RPMI7951 (cell line): Measurements from ENCODE around the gene UBN2. TPM values are rescaled to one million over a fixed set of nuclear protein-coding genes. Genes with fewer than 3 reads are reported as not detected.
A peak's percentile ranks its signal among the peaks of the same experiment; 100 is the strongest.
"Not testable (repeated sequence)": the region's sequence is repeated elsewhere in the genome, so short reads cannot be mapped to it uniquely, and the experiment has no call there.

Experiments
- DNase-seq: peaks from one replicate; pipeline ENCODE4 v3.0.0-alpha.2; 2012; ENCODE audit warnings: low read depth
- total RNA-seq: library from RNA; depleted of rRNA; stranded (reverse); fragments of >200 nt; shearing (Covaris generic); gene quantifications from 2 replicates; pipeline ENCODE4 v1.2.3, GENCODE V29; 2014

Gene UBN2
- total RNA-seq, 1 experiment from 2014 or later, result 3.6 TPM

DNA sequence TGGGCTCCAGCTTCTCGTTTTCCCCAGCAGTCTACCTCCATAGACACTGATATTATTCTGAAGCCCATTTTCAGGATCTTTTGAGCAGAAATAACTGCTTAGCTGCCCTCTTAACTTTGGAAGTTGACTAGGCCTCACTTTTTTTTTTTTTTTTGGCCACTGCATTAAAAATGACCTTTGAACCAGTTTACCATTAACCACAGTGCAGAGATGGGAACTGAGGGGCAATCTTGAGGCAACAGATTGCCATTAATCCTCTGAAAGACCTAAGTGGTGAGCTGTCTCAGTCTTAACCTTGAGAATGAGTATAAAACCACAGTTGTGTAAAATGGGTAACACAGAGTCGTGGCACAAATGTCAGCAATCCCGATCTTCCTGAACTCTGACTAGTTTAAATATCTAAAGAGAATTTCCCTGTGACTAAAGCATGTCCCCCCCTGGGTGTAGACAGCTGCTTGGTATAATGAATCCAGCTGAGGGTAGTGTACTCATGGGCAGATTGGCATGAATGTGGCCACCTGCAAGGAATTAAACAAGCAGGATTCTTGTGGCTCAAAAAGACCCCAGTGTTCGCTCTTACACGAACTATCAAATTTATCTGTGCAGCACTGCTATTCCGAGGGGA, 64.0 kb downstream of the UBN2 start:
- DNase-seq, result no peak

DNA sequence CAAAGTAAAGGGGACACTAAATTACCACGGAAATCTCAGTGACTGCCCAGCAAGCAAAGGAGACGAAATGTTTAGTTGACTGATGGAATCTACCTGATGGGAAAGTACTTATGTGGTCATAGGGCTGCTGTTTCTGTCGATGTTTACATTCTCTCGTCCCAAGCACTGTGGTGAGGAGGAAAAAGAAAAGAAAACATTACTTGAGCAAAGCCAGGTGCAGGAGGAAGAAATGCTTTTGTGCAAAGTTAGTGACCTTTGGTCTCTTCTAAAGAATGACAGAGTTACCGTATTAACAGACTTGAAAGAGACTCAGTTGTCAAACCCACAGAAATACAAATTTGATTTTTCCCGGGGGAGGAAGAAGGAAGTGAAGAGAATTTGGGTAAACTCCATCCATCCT, 66.8 kb downstream of the UBN2 start:
- DNase-seq, result no peak

DNA sequence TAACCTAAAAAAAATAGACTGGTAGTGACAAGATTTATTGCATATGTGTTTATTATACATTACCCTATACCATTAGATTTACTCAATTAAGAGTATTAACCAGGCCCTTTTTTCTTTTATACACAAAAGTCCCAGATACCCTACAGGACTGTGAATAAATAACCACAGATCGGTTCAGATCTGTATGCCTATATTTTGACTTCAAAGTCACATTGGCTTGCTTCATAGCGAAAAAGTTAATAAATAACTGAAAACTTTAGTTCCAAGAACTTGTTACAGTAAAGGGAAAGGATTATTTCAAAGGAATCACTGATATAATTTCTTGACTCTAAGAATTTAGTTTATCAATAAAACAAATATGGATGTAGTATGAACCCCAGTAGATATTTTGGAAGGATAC, 68.3 kb downstream of the UBN2 start:
- no peak for DNase-seq

DNA sequence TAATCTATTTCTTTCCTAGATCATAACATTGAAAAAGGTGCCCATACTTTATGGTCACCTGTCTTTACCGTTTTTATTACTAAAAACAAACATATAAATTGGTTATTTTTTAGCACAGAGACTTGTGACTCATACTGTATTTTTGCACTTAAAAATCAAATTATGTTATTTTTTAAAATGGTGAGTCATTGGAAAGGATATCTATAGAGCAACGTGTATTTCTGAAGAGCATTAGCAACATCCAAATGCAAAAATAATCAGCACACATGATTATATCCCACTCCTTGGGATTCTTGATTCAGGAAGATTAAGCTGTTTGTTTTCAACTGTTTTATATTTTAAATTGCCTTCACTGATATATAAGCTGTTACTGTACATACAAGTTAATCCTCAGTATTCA, 69.4 kb downstream of the UBN2 start:
- DNase-seq, result no peak

DNA sequence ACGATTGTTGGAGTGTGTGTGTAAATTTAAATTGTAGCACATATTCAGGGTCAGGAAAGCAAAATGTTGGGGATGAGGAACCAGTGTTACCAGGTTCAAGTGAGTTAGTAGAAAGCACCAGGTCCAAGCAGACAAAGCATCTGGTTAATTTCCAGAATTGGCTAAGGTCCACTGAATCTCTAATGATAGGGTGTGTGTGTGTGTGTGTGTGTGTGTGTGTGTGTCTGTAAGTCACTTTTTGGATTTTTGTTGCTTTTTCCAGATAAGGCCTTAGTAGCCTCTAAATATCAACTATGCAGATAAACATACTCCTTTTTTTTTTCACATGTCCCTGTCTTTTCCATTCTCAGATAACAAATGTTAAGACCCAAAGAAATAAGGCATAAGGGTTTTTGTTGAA, 73.5 kb downstream of the UBN2 start:
- DNase-seq, result no peak

DNA sequence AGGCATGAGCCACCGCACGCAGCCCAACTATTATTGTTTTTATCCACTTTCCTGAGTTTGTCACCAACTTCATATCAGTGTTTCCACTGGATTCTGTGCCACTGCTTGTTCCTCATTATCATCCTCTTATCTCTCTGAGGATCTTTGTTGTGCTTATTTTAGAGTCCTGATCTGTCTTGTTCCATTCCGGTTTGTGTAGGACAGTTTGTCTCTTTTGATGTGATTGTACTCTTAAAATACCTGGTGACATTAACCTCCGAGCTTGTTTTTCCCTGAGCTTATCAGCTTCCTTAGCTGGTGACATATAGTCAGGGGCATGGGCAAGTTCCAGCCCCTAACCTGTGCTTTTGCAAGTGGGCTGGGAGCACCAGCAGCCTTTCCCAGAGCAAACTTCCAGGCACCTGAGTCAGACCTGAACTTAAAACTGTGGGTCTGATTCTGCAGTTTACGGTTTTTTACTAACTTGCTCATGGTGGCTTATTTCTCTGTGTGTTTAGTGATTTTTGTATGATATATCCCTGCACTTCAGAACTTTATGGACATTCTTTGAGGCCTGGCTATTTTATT, 87.0 kb downstream of the UBN2 start:
- no peak for DNase-seq

DNA sequence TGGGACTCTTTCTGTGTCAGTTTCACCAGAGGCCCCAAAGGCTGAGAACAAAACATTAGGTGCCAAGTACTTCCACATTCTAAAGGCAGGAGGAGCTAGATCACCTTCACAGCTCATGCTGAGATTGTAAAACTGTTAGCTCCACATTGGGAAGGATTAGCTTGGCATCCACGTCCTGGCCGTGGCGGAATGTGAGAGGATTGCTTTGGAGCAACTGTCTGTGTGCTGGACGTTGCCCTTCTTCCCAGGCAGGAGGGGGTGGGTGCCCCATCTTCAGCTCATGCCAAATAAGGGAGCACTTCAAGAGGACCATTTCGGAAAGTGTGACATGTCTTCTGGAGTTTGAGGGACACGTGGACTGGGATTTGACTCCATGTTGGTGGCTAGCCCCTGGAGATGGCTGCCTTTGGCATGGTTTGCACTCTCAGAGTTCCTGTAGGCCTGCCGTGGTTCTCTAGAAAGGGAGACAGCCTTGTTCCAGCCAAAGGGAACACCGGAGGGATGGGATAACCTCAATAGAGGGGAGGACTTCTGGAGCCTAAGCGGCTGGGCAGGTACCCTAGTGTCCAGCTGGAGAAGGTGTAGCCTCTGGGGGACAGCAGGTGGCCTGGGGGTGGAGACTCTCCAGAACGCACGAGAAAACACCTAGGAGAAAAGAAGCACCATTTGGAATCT, 90.2 kb downstream of the UBN2 start:
- peak; percentile 47 for DNase-seq

DNA sequence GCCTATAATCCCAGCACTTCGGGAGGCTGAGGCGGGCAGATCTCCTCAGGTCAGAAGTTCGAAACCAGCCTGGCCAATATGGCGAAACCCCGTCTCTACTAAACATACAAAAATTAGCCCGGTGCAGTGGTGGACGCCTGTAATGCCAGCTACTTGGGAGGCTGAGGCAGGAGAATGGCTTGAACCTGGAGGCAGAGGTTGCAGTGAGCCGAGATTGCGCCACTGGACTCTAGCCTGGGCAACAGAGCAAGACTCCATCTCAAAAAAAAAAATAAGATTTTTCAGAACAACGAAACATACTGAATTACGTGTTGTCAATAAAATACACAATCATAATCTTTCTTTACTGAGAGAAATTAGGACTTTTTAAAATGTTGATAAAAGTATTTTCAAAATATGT, 93.7 kb downstream of the UBN2 start:
- DNase-seq, result not testable (repeated sequence)

DNA sequence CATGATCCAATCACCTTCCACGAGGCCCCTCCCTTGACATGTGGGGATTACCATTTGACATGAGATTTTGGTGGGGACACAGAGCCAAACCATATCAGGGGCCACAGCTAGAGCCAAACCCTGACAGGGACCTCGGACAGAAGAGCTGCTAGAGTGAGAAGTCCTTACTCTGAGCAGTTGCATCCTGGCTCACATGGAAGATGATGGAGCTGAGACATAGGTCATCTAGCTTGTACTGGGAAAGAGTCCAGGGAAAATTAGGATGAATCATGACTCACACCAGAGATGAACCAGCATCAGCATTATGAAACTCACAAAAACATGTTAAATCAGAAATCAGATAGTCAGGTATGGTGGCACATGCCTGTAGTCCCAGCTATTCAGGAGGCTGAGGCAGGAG, 97.3 kb downstream of the UBN2 start:
- DNase-seq, result peak; percentile 71

DNA sequence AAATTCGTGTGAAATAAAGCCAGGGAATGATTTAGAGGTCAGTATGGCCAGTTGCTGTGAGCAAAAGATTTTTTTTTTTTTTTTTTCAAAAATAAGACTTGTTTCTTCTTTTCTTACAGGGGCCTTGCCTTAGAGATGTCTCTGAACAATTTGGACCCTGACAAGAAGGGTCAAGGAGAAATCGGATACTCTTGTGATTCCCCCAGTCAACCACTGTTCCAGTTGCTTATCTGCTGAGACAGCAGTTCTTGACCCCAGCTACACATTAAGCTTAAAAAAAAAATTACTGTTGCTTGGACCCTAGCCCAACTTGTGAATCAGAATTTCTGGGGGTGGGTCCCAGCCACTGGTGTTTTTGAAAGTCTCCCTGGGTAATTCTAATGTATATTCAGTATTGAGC, 98.1 kb downstream of the UBN2 start:
- no peak for DNase-seq

DNA sequence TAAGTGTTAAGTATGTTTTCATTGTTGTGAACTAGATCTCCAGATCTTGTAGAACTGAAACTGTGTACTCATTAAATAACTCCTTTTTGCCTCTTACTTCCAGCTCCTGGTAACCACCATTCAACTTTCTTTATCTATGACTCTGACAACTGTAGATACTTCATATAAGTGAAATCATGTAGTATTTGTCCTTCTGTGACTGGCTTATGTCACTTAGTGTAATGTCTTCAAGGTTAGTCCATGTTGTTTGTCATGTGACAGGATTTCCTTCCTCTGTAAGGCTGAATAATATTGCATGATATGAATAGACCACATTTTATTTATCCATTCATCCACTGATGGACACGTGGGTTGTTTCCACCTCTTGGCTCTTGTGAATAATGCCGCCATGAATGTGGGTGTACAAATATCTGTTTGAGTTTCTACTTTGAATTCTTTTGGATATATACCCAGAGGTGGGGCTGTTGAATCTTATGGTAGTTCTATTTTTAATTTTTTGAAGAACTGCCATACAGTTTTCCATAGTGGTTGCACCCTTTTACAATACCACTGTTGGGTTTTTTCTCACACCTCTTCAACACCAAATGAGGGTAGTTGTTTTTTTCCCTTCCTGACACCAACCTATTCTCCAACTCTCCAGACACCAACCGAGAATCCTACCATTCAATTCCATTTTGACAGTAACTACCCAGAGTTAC, 99.4 kb downstream of the UBN2 start:
- no peak for DNase-seq

DNA sequence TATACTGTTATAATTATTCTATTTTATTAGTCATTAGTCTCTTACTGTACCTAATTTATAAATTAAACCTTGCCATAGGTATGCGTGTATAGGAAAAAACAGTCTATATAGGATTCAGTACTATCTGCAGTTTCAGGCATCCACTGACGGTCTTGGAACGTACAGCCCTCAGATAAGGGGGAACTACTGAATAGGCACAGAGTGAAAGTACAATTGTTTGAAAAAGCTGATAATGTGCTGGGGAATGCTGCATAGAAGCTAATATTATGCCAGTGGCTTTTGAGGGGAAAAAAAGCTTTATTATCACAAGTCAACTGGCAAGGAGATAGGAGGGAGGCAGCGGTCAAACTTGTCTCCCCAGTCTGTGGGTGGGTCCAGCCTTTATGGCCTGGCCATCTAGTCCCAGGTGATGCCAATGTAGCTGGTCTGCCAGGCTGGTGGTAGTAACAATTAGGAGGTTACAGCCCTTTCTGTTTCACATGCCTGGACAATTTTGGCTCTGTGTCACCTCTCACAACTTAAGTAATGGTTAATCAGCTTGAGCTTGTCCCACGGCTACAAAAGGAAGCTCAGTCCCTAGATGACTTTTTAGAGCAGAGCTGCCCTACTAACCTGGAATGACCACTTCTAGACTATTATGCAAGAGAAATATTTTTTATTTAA, 101.8 kb downstream of the UBN2 start:
- no peak for DNase-seq

DNA sequence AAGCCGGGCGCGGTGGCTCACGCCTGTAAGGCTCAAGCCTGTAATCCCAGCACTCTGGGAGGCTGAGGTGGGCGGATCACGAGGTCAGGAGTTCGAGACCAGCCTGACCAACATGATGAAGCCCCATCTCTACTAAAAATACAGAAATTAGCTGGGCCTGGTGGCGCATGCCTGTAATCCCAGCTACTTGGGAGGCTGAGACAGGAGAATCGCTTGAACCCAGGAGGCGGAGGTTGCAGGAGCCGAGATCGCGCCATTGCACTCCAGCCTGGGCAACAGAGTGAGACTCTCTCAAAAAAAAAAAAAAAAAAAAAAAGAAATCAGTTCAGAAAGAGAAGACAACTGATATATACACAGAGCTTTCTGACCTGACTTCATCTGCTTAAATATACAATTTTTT, 102.4 kb downstream of the UBN2 start:
- not testable (repeated sequence) for DNase-seq

DNA sequence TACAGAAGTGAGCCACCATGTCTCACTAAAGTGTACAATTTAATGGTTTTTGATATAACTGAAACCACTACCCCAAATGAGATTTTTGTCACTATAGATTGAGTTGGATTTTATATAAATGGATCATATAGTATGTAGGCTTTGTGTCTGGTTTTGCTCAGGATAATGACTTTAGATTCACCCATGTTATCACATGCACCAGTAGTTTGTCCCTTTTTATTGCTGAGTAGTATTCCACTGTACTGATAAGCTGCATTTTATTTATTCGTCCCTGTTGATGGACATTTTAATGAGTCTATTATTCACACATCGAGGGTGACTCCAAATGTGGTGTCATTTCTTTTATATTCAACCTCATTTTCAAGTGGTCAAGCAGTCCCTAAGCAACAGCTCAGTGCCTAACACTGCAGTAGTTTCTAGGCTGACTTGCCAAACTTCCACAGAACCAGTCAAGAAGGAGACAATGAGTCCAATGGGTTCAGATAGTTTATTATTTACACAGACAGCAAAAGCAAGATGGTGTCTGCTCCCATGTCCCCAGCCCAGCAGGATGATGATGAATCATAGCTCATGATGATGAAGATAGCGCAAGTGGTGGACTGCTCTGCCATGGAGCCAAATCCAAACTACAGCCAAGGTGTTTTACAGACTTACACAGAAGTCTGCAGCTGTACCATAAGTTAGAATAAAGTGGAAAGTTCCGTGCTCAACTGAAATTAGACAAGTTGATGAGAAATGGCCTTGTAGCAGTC, 103.5 kb downstream of the UBN2 start:
- no peak for DNase-seq

DNA sequence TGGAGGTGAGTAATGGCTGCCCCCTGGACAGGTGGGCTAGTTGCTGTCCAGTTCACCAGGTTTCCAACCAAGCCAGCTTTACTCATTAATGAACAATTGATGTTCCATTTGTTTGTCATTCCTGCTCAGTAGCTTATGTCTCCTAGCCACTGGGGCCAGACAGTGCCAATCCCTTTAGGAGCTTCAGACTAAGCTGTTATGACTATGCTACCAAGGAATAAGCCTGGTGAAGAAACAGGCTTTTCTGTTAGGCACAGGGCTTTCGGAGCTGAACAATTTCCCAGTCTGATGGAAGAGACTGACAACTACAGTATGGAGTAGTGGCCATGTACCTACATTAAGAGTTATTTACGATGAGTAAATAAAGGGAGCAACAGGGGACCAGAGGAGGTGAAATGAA, 108.0 kb downstream of the UBN2 start:
- no peak for DNase-seq

DNA sequence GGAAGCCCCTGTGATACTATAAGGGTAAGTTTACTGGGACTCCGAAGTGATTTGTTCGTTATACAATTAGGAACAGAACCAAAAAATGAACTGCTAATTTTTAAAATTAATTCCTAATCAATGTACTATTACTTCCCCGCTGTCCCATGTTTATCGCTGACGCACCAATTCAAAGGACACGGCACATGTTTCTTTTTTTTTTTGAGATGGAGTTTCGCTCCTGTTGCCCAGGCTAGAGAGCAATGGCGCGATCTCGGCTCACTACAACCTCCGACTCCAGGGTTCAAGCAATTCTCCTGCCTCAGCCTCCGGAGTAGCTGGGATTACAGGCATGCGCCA, 108.6 kb downstream of the UBN2 start:
- no peak for DNase-seq

DNA sequence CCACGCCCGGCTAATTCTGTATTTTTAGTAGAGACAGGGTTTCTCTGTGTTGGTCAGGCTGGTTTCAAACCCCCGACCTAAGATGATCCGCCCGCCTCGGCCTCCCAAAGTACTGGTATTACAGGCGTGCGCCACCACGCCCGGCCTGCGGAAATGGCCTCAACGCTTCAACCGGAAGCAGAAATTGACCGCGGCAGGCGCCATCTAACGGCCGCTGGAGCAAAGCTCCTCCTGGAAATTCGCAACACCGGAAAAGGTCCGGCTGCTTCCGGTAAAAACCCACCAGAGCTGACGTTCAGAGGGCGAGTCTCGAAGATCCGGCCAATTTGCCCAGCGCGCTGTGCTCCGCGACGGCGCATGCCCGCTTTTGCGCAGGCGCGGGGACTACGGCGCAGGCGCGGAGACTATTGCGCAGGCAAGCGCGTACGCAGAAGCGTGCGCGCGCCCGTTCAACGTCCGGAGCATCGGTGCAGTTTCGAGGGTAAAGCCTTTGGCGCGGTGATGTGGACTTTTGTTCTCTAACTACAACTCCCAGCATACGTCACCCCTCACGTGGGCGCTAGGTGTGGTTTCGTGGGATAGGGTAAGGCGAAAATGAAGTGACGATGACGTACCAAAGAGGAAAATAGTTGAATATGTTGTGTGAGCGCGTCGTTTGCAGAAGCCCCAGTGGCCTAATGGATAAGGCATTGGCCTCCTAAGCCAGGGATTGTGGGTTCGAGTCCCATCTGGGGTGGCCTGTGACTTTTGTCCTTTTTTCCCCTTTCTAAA, 109.2 kb downstream of the UBN2 start:
- DNase-seq, result peak; percentile 99

DNA sequence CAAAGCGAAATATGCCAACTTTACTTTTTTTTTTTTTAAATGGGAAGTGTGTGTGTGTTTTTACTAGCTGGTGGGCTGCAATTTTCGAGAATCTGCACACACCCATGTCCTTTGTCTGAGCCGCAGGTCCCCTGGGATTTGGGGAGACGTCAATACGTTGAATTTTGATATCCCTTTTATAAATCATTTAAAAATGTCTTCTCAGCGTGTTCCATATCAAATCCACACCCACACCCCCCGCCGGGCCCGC, 109.7 kb downstream of the UBN2 start:
- DNase-seq, result no peak

DNA sequence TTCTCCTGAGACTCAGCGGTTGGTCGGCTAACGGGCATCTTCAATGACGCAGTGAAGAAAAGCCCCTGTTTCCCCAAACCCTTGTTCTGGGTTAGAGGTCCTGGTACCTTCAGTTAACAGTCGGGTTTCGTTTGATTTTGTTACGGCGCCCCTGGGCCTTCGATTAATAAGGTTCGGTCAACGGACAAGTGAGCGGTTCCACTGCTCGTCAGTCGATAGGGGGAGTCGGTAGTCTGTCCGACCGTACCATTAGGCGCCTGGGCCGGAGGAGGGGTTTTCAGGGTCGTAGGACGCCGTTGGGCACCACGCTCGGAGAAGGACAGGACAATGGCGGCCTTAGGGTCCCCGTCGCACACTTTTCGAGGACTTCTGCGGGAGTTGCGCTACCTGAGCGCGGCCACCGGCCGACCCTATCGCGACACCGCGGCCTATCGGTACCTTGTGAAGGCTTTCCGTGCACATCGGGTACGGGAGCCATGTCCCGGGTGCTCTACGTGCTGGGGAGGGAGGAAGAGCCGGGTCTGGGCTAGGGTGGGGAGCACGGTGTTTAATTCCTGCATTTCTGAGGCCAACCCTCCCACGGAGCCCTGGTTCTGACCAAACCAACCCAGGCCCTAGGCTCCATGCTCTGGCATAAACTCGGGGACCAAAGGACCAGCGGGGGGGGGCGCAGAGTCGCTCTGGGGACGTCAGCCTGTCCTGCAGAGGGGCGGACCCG, 110.2 kb downstream of the UBN2 start, which contains the start of gene FMC1:
Gene FMC1, plus strand, starts transcription at position 280 of the 718 bp plus-strand sequence. Its CDS starts 48 bp downstream, at position 328.
- DNase-seq, result peak; percentile 93

DNA sequence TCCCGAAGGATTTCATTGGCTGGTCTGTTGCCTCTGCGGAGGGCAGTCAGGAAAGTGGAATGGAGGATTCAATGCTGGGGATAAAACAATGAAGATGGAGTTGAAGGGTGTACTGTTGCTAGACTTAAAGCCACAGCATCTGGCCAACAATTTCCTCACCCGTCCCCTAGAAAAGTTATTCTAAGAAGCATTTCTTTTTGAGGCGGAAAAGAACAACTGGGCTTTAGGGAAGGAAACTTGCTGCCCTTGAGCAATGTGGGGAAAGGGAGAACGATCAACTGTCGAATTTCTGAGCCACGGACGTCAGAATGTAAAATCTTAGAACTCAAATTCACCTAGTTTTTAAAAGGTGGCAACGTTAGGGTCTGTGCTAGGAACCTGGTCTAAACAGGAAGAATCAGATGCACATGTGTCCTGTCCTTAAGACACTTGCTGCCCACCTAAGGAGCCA, 110.8 kb downstream of the UBN2 start:
- no peak for DNase-seq
